Measurements from ENCODE around the gene USP6.
"Not testable (repeated sequence)": the region's sequence is repeated elsewhere in the genome, so short reads cannot be mapped to it uniquely, and the experiment has no call there.

GRCh38 chr17:5137511-5138197, 21.8 kb downstream of the USP6 start:
- not testable (repeated sequence) for TF ChIP-seq POLR2A (IDR thresholded peaks at IDR 0.05; ENCODE audit: low read depth, low read length); POLR2AphosphoS5 (IDR thresholded peaks at IDR 0.05; ENCODE audit: low read depth, low read length); PAX5 (IDR thresholded peaks at IDR 0.05; ENCODE audit: insufficient read depth, low read length, severe bottlenecking)
